ENCODE data around the gene PLOD1. TPM values are rescaled to one million over a fixed set of nuclear protein-coding genes. Genes with fewer than 3 reads are reported as not detected.

Gene PLOD1
- total and polyA plus RNA-seq, 2 of the 13 experiments (the other 11 are each of a cell fraction or from before 2014, with no cell fraction given) = 70.1 to 318 TPM

DNA sequence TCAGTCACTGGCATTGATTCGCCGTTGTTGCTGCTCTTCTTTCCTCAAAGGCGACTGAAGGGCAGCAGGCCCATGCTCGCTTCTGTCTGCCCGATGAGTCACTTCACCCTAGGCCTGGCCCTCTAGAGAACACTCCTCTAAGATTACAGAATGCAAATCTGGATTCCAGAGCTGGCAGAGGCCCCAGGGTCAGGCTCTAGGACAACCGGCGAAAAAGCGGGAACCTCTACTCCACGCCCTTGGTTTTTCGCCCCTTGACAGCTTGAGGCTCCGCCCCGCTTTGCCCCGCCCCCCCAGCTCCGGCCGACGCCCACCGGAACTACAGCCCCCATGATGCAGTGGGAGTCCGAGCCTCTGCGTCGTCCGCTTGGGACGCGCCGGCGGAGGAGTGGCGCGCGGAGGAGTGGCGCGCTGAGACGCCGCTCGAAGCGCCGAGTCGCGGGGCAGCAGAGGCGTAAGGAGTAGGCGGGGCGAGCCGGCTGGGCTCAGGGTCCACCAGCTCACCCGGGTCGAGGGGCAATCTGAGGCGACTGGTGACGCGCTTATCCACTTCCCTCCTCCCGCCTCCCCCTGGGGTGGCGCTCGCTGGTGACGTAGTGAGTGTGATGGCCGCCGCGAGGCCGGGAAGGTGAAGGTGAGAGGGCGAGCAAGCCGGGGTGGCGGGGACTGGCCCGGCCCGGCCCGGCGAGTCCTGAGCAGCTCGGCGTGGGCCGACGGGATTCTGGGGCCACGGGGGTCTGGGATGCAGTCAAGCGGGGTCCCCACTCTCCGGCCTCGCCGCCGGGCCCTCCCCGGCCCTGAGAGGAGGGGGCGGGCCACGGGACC is 45.5 kb downstream of the PLOD1 start, which contains the start of gene MFN2 (continued):
- TF ChIP-seq MED8 (CRISPR knock-in tag; IDR thresholded peaks at IDR 0.05; ENCODE audit: insufficient replicate concordance) = peak; percentile 84
- no peak; the same call in 1 of the 2 replicates for TF ChIP-seq ZNF772 (CRISPR knock-in tag; IDR thresholded peaks at IDR 0.05)
- no peak for TF ChIP-seq PITX1 (CRISPR knock-in tag; IDR thresholded peaks at IDR 0.05)
- TF ChIP-seq ZSCAN25 (CRISPR knock-in tag; IDR thresholded peaks at IDR 0.05) = peak; percentile 61; the same call in 1 of the 2 replicates
- peak; percentile 44; the same call in 1 of the 2 replicates for TF ChIP-seq FOXJ3 (CRISPR knock-in tag; IDR thresholded peaks at IDR 0.05; ENCODE audit: borderline replicate concordance)
- TF ChIP-seq ZNF407 (CRISPR knock-in tag; IDR thresholded peaks at IDR 0.05; ENCODE audit: not compliant biosample characterization) = peak; percentile 52
- TF ChIP-seq ZNF354B (CRISPR knock-in tag; IDR thresholded peaks at IDR 0.05) = no peak
- no peak for TF ChIP-seq SIX1 (CRISPR knock-in tag; IDR thresholded peaks at IDR 0.05; ENCODE audit: borderline replicate concordance)
- TF ChIP-seq ZNF232 (CRISPR knock-in tag; IDR thresholded peaks at IDR 0.05; ENCODE audit: borderline replicate concordance) = peak; percentile 34; the same call in 1 of the 2 replicates
- TF ChIP-seq THYN1 (CRISPR knock-in tag; IDR thresholded peaks at IDR 0.05; ENCODE audit: borderline replicate concordance, low read depth) = no peak
- TF ChIP-seq NPAS2 (CRISPR knock-in tag; IDR thresholded peaks at IDR 0.05; ENCODE audit: borderline replicate concordance) = no peak
- peak; percentile 99 for TF ChIP-seq GATAD1 (CRISPR knock-in tag; IDR thresholded peaks at IDR 0.05)
- TF ChIP-seq ZNF264 (CRISPR knock-in tag; IDR thresholded peaks at IDR 0.05) = 0 out of 2 replicates have a peak, but pooled peaks have one; percentile 49
- 0 out of 2 replicates have a peak, but pooled peaks have one; percentile 68 for TF ChIP-seq TOE1 (CRISPR knock-in tag; IDR thresholded peaks at IDR 0.05)
- peak; percentile 21; the same call in 1 of the 2 replicates for TF ChIP-seq KDM4B (CRISPR knock-in tag; IDR thresholded peaks at IDR 0.05)
- TF ChIP-seq PLSCR1 (CRISPR knock-in tag; IDR thresholded peaks at IDR 0.05; ENCODE audit: borderline replicate concordance) = no peak
- no peak for TF ChIP-seq ZFP41 (CRISPR knock-in tag; IDR thresholded peaks at IDR 0.05; ENCODE audit: borderline replicate concordance)
- no peak for TF ChIP-seq RBM39 (IDR thresholded peaks at IDR 0.05; ENCODE audit: low read depth, low read length, poor library complexity, severe bottlenecking)
- no peak for TF ChIP-seq GPN1 (CRISPR knock-in tag; IDR thresholded peaks at IDR 0.05; ENCODE audit: borderline replicate concordance)
- TF ChIP-seq TEAD3 (CRISPR knock-in tag; optimal IDR thresholded peaks at IDR 0.05; ENCODE audit: borderline replicate concordance) = peak; percentile 5
- TF ChIP-seq MLLT10 (CRISPR knock-in tag; IDR thresholded peaks at IDR 0.05) = no peak
